H1 (cell line): ENCODE data around the gene CACFD1.

ENCODE experiments used
- BACH1 ChIP-seq: IDR thresholded peaks from 2 replicates; pipeline ENCODE4 v1.6.1; 2012; ENCODE audit warnings: low read length, improper control_type of control experiment
- CHD2 ChIP-seq: IDR thresholded peaks from 2 replicates; pipeline ENCODE4 v1.6.1; 2012; ENCODE audit warnings: low read length, improper control_type of control experiment
- CREB1 ChIP-seq: IDR thresholded peaks from 2 replicates; pipeline ENCODE4 v1.6.1; 2012; ENCODE audit warnings: inconsistent platforms
- EP300 ChIP-seq, 2 experiments: IDR thresholded peaks; 1 replicate in 1 of 2; 2 replicates in 1 of 2; pipeline ENCODE4 v1.6.1; 2011 to 2012; ENCODE audit warnings: low read depth in 2 of 2, low read length in 2 of 2, mild to moderate bottlenecking in 2 of 2, borderline replicate concordance in 1 of 2, inconsistent platforms in 1 of 2, moderate library complexity in 1 of 2
- FOSL1 ChIP-seq: IDR thresholded peaks from 2 replicates; pipeline ENCODE4 v1.6.1; 2011; ENCODE audit warnings: mild to moderate bottlenecking, low read depth, low read length, moderate library complexity; ENCODE audit not compliant: insufficient read depth
- HDAC6 ChIP-seq: IDR thresholded peaks from one replicate; pipeline ENCODE4 v1.7.1; 2012; ENCODE audit warnings: low read depth, mild to moderate bottlenecking, inconsistent platforms, low read length, moderate library complexity
- MAX ChIP-seq: IDR thresholded peaks from 2 replicates; pipeline ENCODE4 v1.6.1; 2012; ENCODE audit warnings: inconsistent platforms
- POLR2AphosphoS5 ChIP-seq: IDR thresholded peaks from 2 replicates; pipeline ENCODE4 v1.6.1; 2011; ENCODE audit warnings: low read depth, low read length
- SIN3A ChIP-seq, 2 experiments: IDR thresholded peaks in 1 of 2; conservative IDR thresholded peaks in 1 of 2; 2 replicates each; pipeline ENCODE4 v1.6.1; 2011 to 2012; ENCODE audit warnings: low read length in 2 of 2, improper control_type of control experiment in 1 of 2, low read depth in 1 of 2, mild to moderate bottlenecking in 1 of 2
- TAF1 ChIP-seq: IDR thresholded peaks from 2 replicates; pipeline ENCODE4 v1.6.1; 2011; ENCODE audit warnings: mild to moderate bottlenecking, low read depth, low read length
- YY1 ChIP-seq: IDR thresholded peaks from 2 replicates; pipeline ENCODE4 v1.6.1; 2011; ENCODE audit warnings: low read depth, mild to moderate bottlenecking, low read length
- TF ChIP-seq, protein P1 (sequence below), 3 experiments: IDR thresholded peaks; 1 replicate in 2 of 3; 2 replicates in 1 of 3; pipeline versions ENCODE4 v1.5.1 to v1.6.1; 2011; ENCODE audit warnings: low read length in 3 of 3, mild to moderate bottlenecking in 3 of 3, inconsistent platforms in 2 of 3, low read depth in 1 of 3, moderate library complexity in 1 of 3; ENCODE audit not compliant: insufficient read depth in 1 of 3; ENCODE audit errors: control extremely low read depth in 1 of 3

DNA sequence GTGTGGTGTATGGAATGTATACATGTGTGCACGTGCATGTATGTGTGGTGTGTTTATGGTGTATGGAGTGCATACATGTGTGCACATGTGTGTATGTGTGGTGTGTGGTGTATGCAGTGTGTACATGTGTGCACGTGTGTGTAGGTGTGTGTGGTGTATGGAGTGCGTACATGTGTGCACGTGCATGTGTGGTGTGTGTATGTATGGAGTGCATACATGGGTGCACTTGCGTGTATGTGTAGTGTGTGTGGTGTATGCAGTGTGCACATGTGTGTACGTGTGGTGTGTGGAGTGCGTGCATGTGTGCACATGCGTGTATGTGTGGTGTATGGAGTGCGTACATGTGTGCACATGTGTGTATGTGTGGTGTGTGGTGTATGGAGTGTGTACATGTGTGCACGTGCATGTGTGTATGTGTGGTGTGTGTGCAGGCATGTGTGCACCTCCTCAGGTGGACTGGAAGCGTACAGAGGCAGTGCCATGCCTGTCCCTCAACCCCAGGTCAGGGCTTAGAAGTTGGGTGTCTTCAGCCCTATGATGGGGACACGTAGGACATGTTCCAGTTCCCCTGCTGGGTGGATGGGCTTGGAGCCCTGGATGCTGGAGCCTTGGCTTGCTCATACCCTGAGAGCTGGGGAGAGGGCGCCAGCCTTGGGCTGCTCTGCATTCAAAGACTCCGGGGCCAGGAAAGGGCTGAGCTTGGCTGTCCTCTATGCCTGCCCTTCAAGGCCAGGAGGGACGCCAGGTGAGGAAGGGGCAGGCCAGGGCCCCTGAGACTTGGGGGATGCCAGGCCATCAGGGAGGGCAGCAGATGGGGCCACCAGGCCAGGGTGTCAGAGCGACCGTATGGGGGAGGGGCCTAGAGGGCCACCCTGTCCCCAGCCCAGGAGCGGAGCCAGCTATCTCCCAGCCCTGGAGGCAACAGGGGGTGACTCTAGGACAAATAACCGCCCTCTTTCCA, 52.8 kb downstream of the CACFD1 start:
- TF ChIP-seq CREB1 (no peak), BACH1 (no peak), HDAC6 (no peak), MAX (no peak), EP300 (IDR thresholded peaks at IDR 0.05; ENCODE audit: borderline replicate concordance in 1 of 2, low read depth in 2 of 2, low read length in 2 of 2) (no peak), CHD2 (no peak), POLR2AphosphoS5 (no peak), SIN3A (conservative IDR thresholded peaks at IDR 0.05 in 1 of 2, IDR thresholded peaks at IDR 0.05 in 1 of 2; ENCODE audit: low read depth in 1 of 2, low read length in 2 of 2) (no peak), FOSL1 (no peak), YY1 (no peak), TAF1 (no peak)
- TF ChIP-seq, protein P1, sequence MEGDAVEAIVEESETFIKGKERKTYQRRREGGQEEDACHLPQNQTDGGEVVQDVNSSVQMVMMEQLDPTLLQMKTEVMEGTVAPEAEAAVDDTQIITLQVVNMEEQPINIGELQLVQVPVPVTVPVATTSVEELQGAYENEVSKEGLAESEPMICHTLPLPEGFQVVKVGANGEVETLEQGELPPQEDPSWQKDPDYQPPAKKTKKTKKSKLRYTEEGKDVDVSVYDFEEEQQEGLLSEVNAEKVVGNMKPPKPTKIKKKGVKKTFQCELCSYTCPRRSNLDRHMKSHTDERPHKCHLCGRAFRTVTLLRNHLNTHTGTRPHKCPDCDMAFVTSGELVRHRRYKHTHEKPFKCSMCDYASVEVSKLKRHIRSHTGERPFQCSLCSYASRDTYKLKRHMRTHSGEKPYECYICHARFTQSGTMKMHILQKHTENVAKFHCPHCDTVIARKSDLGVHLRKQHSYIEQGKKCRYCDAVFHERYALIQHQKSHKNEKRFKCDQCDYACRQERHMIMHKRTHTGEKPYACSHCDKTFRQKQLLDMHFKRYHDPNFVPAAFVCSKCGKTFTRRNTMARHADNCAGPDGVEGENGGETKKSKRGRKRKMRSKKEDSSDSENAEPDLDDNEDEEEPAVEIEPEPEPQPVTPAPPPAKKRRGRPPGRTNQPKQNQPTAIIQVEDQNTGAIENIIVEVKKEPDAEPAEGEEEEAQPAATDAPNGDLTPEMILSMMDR (IDR thresholded peaks at IDR 0.05; ENCODE audit: control extremely low read depth in 1 of 3, insufficient read depth in 1 of 3, low read depth in 1 of 3, low read length in 3 of 3): peak in 1 of 3 experiments; percentile 11; a peak in 1 of 4 replicates
